Measurements from ENCODE around the gene CDKAL1.
A peak's percentile ranks its signal among the peaks of the same experiment; 100 is the strongest.

Gene CDKAL1

GRCh38 chr6:21075986-21076385 is 541.7 kb downstream of the CDKAL1 start:
- ChIA-PET POLR2A (no interaction called here), CTCF (no interaction called here)
- no peak for TF ChIP-seq CTCF (IDR thresholded peaks at IDR 0.05; ENCODE audit: insufficient read depth, low read length, missing control alignments)
- no peak for DNase-seq (ENCODE audit: low read depth, low spot score)
- H3K4me3 ChIP-seq (ENCODE audit: low read depth, low read length) = no peak overlapping the region

- H3K4me3 ChIP-seq (ENCODE audit: low read depth, low read length) = no peak overlapping the region
- DNase-seq (ENCODE audit: low read depth, low spot score) = no peak
- TF ChIP-seq CTCF (IDR thresholded peaks at IDR 0.05; ENCODE audit: insufficient read depth, low read length, missing control alignments) = no peak
- ChIA-PET CTCF (no interaction called here), POLR2A (no interaction called here)
Observed at GRCh38 chr6:21078497-21078896, 544.2 kb downstream of the CDKAL1 start.

DNA sequence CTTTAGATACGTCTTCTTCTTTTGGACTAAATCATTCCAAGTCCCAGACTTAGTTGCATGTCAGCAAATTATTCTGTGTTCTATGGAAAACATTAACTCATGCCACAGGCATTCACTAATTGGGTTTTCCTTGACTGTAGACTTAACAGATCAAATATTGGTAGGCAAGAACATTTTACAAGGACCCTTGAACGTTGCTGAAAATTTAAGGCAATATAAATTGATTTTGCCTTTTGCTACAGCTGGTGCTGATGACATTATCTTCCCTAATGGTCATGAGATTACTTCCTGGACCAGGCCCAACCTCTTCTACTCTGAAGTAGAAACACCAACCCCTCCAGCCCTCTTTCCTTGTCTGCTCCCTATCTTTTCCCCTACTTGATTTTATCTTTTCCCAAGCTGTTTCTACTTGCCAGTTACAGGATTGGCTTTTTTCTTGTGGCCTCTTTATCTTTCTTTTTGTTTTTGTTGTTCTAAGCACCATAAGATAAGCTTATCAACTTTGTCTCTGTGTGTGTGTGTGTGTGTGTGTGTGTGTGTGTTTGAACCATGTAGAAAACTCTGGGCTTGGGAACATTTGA is 545.3 kb downstream of the CDKAL1 start:
- ChIA-PET POLR2A (no interaction called here), CTCF (no interaction called here)
- peak; percentile 36 for DNase-seq (ENCODE audit: low read depth, low spot score)
- no peak for TF ChIP-seq CTCF (IDR thresholded peaks at IDR 0.05; ENCODE audit: insufficient read depth, low read length, missing control alignments)
- no peak overlapping the region for H3K4me3 ChIP-seq (ENCODE audit: low read depth, low read length)

DNA sequence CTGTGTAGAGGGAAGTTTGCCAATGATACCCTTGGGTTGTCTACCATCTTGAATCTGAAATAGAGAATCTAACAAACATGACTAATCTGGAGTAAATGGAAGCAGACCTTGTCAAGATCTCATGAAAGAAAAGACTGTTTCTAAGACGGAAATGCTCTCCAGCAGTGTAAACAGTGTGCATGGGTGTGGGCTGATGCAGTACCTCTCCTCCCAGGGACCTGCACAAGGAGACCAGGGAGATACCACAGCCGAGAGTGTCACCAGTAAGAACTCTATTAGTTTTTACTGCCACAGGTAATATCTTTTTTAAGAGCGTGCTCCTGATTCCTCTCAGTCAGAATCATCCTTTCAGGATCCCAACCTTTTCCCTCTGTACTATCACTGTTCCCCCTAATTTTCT is 546.0 kb downstream of the CDKAL1 start:
- DNase-seq (ENCODE audit: low read depth, low spot score) = no peak
- TF ChIP-seq CTCF (IDR thresholded peaks at IDR 0.05; ENCODE audit: insufficient read depth, low read length, missing control alignments) = no peak
- POLR2A ChIA-PET = no interaction called here
- CTCF ChIA-PET = no interaction called here
- H3K4me3 ChIP-seq (ENCODE audit: low read depth, low read length) = no peak overlapping the region

GRCh38 chr6:21082091-21082490 is 547.8 kb downstream of the CDKAL1 start:
- no peak for DNase-seq (ENCODE audit: low read depth, low spot score)
- no peak overlapping the region for H3K4me3 ChIP-seq (ENCODE audit: low read depth, low read length)
- ChIA-PET CTCF (no interaction called here), POLR2A (interaction anchor here (0.7 kb wide), 1 partner anchor 254 kb away, joined by 3 read pairs; no protein-coding TSS in a partner anchor)
- no peak for TF ChIP-seq CTCF (IDR thresholded peaks at IDR 0.05; ENCODE audit: insufficient read depth, low read length, missing control alignments)

GRCh38 chr6:21083708-21084107 is 549.5 kb downstream of the CDKAL1 start:
- ChIA-PET POLR2A (no interaction called here), CTCF (no interaction called here)
- no peak for DNase-seq (ENCODE audit: low read depth, low spot score)
- no peak overlapping the region for H3K4me3 ChIP-seq (ENCODE audit: low read depth, low read length)
- TF ChIP-seq CTCF (IDR thresholded peaks at IDR 0.05; ENCODE audit: insufficient read depth, low read length, missing control alignments) = no peak
